ENCODE measurements around the gene TMEM190. TPM values are rescaled to one million over a fixed set of nuclear protein-coding genes. Genes with fewer than 3 reads are reported as not detected.

Gene TMEM190
- total and polyA plus RNA-seq, 9 of the 15 experiments (the other 6 are each of a cell fraction or from before 2014, with no cell fraction given): not detected

- no peak for TF ChIP-seq ZNF655 (CRISPR knock-in tag; IDR thresholded peaks at IDR 0.05)
- TF ChIP-seq STAG1 (CRISPR knock-in tag; IDR thresholded peaks at IDR 0.05; ENCODE audit: borderline replicate concordance): peak; percentile 10; the same call in 1 of the 2 replicates
- no peak for TF ChIP-seq CHCHD3 (CRISPR knock-in tag; IDR thresholded peaks at IDR 0.05)
- TF ChIP-seq POLR2G (IDR thresholded peaks at IDR 0.05; ENCODE audit: low read depth, low read length): peak; percentile 73
- 0 out of 2 replicates have a peak, but pooled peaks have one; percentile 23 for TF ChIP-seq MAX (CRISPR knock-in tag; IDR thresholded peaks at IDR 0.05)
- TF ChIP-seq NRF1 (conservative IDR thresholded peaks at IDR 0.05 in 1 of 2, IDR thresholded peaks at IDR 0.05 in 1 of 2): peak in 1 of 2 experiments; percentile 24; a peak in 1 of 4 replicates
- no peak for TF ChIP-seq MITF (IDR thresholded peaks at IDR 0.05)
- peak; percentile 83 for TF ChIP-seq RBFOX2 (IDR thresholded peaks at IDR 0.05; ENCODE audit: low read depth, low read length)
- TF ChIP-seq POLR2AphosphoS5 (IDR thresholded peaks at IDR 0.05; ENCODE audit: control insufficient read depth, insufficient read depth, low read depth, low read length): 0 out of 2 replicates have a peak, but pooled peaks have one; percentile 1
These were observed 11.3 kb downstream of the TMEM190 start (continued) for GRCh38 chr19:55387736-55388497.

Measured in K562 (cell line).